GM23338 (cell line): Measurements from ENCODE around the gene SPATA31D1. TPM values are rescaled to one million over a fixed set of nuclear protein-coding genes. Genes with fewer than 3 reads are reported as not detected.

Experiments used
- ATAC-seq: fragments of 200-7000 bp; cut with Tn5 transposase; 3 replicates; pipeline ENCODE4 v1.9.1; 2020
- DNase-seq: peaks from one replicate; pipeline ENCODE4 v3.0.0-alpha.2; 2015; ENCODE audit warnings: low spot score
- H2AFZ ChIP-seq: fragments of 200-600 bp; sonication (generic); 2 replicates; pipeline ENCODE4 v1.8.0; 2016; ENCODE audit warnings: antibody characterized with exemption, mild to moderate bottlenecking, moderate library complexity
- H3F3A ChIP-seq: fragments of 200-600 bp; sonication (generic); replicated peaks from 2 replicates; pipeline ENCODE4 v1.8.0; 2017; ENCODE audit warnings: antibody characterized with exemption, mixed run types, low read depth
- H3K27ac ChIP-seq: fragments of 200-600 bp; sonication (generic); 2 replicates; pipeline ENCODE4 v1.6.1; 2016; ENCODE audit warnings: low read depth
- H3K27me3 ChIP-seq: fragments of 200-600 bp; sonication (generic); 2 replicates; pipeline ENCODE4 v1.8.0; 2016; ENCODE audit warnings: mild to moderate bottlenecking, mixed run types, moderate library complexity; ENCODE audit not compliant: insufficient read depth
- H3K36me3 ChIP-seq: fragments of 200-600 bp; sonication (generic); 2 replicates; pipeline ENCODE4 v1.8.0; 2016; ENCODE audit warnings: mild to moderate bottlenecking; ENCODE audit not compliant: insufficient read depth
- H3K4me1 ChIP-seq: fragments of 200-600 bp; sonication (generic); 2 replicates; pipeline ENCODE4 v1.8.0; 2016; ENCODE audit warnings: mild to moderate bottlenecking, moderate library complexity; ENCODE audit not compliant: insufficient read depth
- H3K4me2 ChIP-seq: fragments of 200-600 bp; sonication (generic); 2 replicates; pipeline ENCODE4 v1.7.1; 2017; ENCODE audit warnings: mixed run types
- H3K4me3 ChIP-seq: fragments of 200-600 bp; sonication (generic); 2 replicates; pipeline ENCODE4 v1.6.1; 2016; ENCODE audit warnings: mixed run types
- H3K79me2 ChIP-seq: fragments of 200-600 bp; sonication (generic); replicated peaks from 2 replicates; pipeline ENCODE4 v1.8.0; 2017; ENCODE audit warnings: mild to moderate bottlenecking; ENCODE audit not compliant: insufficient read depth
- H3K9me2 ChIP-seq: fragments of 200-600 bp; sonication (generic); 2 replicates; pipeline ENCODE4 v1.8.0; 2017; ENCODE audit not compliant: insufficient read depth
- H4K20me1 ChIP-seq: fragments of 200-600 bp; sonication (generic); replicated peaks from 2 replicates; pipeline ENCODE4 v1.8.0; 2017; ENCODE audit warnings: mild to moderate bottlenecking; ENCODE audit not compliant: insufficient read depth
- H3K27ac Mint-ChIP-seq: 2 replicates; pipeline ENCODE4 v1.8.0; 2020; ENCODE audit warnings: inconsistent platforms, mild to moderate bottlenecking, moderate library complexity, mixed read lengths
- H3K27me3 Mint-ChIP-seq: 3 replicates; pipeline ENCODE4 v1.8.0; 2022; ENCODE audit warnings: low read depth, mild to moderate bottlenecking, moderate library complexity, mixed read lengths, inconsistent platforms; ENCODE audit not compliant: insufficient read depth, poor library complexity
- H3K36me3 Mint-ChIP-seq: 3 replicates; pipeline ENCODE4 v1.8.0; 2021; ENCODE audit warnings: low read depth, mild to moderate bottlenecking, inconsistent platforms, moderate library complexity, mixed read lengths
- H3K4me1 Mint-ChIP-seq: 3 replicates; pipeline ENCODE4 v1.8.0; 2020; ENCODE audit warnings: mild to moderate bottlenecking, inconsistent platforms, mixed read lengths
- H3K4me3 Mint-ChIP-seq: 3 replicates; pipeline ENCODE4 v1.8.0; 2021; ENCODE audit warnings: moderate library complexity, mild to moderate bottlenecking, inconsistent platforms, mixed read lengths
- H3K9me3 Mint-ChIP-seq: 3 replicates; pipeline ENCODE4 v1.8.0; 2020; ENCODE audit warnings: moderate library complexity, mild to moderate bottlenecking, inconsistent platforms, mixed read lengths
- CREB1 ChIP-seq: fragments of 250-450 bp; sonication (Bioruptor Pico); IDR thresholded peaks from 2 replicates; pipeline ENCODE4 v1.5.0; 2020; ENCODE audit warnings: low read depth, mild to moderate bottlenecking, moderate library complexity
- CTCF ChIP-seq, 2 experiments: fragments of 200-600 bp in 1 of 2; sonication (generic) in 1 of 2; conservative IDR thresholded peaks; 2 replicates each; pipeline versions ENCODE4 v1.5.1 to v1.6.1; 2016 to 2017; ENCODE audit warnings: antibody characterized with exemption in 2 of 2, low read depth in 2 of 2, mild to moderate bottlenecking in 2 of 2, moderate library complexity in 1 of 2
- ETS1 ChIP-seq: IDR thresholded peaks from 2 replicates; pipeline ENCODE4 v1.6.1; 2016; ENCODE audit warnings: antibody characterized with exemption
- EZH2 ChIP-seq: fragments of 200-600 bp; sonication (generic); IDR thresholded peaks from one replicate; pipeline ENCODE4 v1.8.0; 2017; ENCODE audit warnings: antibody characterized with exemption, mild to moderate bottlenecking, low read depth; ENCODE audit not compliant: unreplicated experiment
- EZH2phosphoT487 ChIP-seq: fragments of 200-600 bp; sonication (generic); IDR thresholded peaks from one replicate; pipeline ENCODE4 v1.8.1; 2018; ENCODE audit warnings: antibody characterized with exemption; ENCODE audit not compliant: unreplicated experiment
- JUNB ChIP-seq: IDR thresholded peaks from one replicate; pipeline ENCODE4 v1.6.1; 2016; ENCODE audit warnings: antibody characterized with exemption; ENCODE audit not compliant: unreplicated experiment
- NANOG ChIP-seq: IDR thresholded peaks from 2 replicates; pipeline ENCODE4 v1.6.1; 2016; ENCODE audit warnings: antibody characterized with exemption, borderline replicate concordance
- POLR2AphosphoS5 ChIP-seq: IDR thresholded peaks from 2 replicates; pipeline ENCODE4 v1.6.1; 2016; ENCODE audit warnings: antibody characterized with exemption, low read depth
- REST ChIP-seq: IDR thresholded peaks from one replicate; pipeline ENCODE4 v1.6.1; 2018; ENCODE audit warnings: antibody characterized with exemption; ENCODE audit not compliant: unreplicated experiment
- STAT1 ChIP-seq: IDR thresholded peaks from one replicate; pipeline ENCODE4 v1.6.1; 2016; ENCODE audit warnings: antibody characterized with exemption; ENCODE audit not compliant: unreplicated experiment
- ZNF114 ChIP-seq: fragments of 250-450 bp; sonication (Bioruptor Pico); IDR thresholded peaks from 2 replicates; pipeline ENCODE4 v1.5.0; 2020; ENCODE audit warnings: mild to moderate bottlenecking, moderate library complexity
- ZNF331 ChIP-seq: fragments of 250-450 bp; sonication (Bioruptor Pico); IDR thresholded peaks from 2 replicates; pipeline ENCODE4 v1.5.0; 2020; ENCODE audit warnings: low read depth, mild to moderate bottlenecking, moderate library complexity
- polyA plus RNA-seq: library from polyadenylated mRNA; unstranded; fragments of >200 nt; fragmentation: Nextera tagmentation; extraction: Ambion mirVana; gene quantifications from 2 replicates; pipeline ENCODE4 v1.2.1, GENCODE V29; 2016
- total RNA-seq: library from RNA; depleted of rRNA; stranded (reverse); fragments of >200 nt; shearing (Covaris generic); gene quantifications from 2 replicates; pipeline ENCODE4 v1.2.3, GENCODE V29; 2014

The SPATA31D1 gene
- total and polyA plus RNA-seq, 2 experiments from 2014 or later: not detected

GRCh38 chr9:81979196-81979595, 9.4 kb upstream of the SPATA31D1 start (continued):
- TF ChIP-seq CTCF (conservative IDR thresholded peaks at IDR 0.05; ENCODE audit: low read depth in 2 of 2) (no peak), EZH2 (no peak), CREB1 (CRISPR knock-in tag) (no peak), EZH2phosphoT487 (no peak), ZNF331 (CRISPR knock-in tag) (no peak), STAT1 (no peak), NANOG (no peak), REST (no peak), ETS1 (no peak)

- H3K36me3 ChIP-seq: no peaks in the 10 kb centered on the region
- H3K27ac Mint-ChIP-seq: no peak overlapping the region; the same call in 1 of the 2 replicates
- H3K27me3 ChIP-seq: no peaks in the 10 kb centered on the region
- TF ChIP-seq REST (no peak), CREB1 (CRISPR knock-in tag) (no peak), ZNF331 (CRISPR knock-in tag) (no peak), STAT1 (no peak), CTCF (conservative IDR thresholded peaks at IDR 0.05; ENCODE audit: low read depth in 2 of 2) (no peak), ZNF114 (CRISPR knock-in tag) (no peak), EZH2phosphoT487 (no peak), NANOG (no peak), JUNB (no peak), POLR2AphosphoS5 (no peak), ETS1 (no peak)
These were observed 8.0 kb upstream of the SPATA31D1 start for GRCh38 chr9:81980568-81980967.

More at GRCh38 chr9:81980568-81980967, 8.0 kb upstream of the SPATA31D1 start:
- H3K9me3 Mint-ChIP-seq: no peaks in the 10 kb centered on the region
- DNase-seq (no peak), ATAC-seq (no peak)
- Histone ChIP-seq H2AFZ (no peak overlapping the region), H3K9me2 (no peaks in the 10 kb centered on the region), H3K4me3 (no peak overlapping the region), H3K4me2 (no peak overlapping the region), H3K27ac (no peak overlapping the region), H3K4me1 (no peaks in the 10 kb centered on the region), H3K79me2 (no peaks in the 10 kb centered on the region), H3F3A (no peaks in the 10 kb centered on the region), H4K20me1 (no peaks in the 10 kb centered on the region)
- H3K27me3 Mint-ChIP-seq: no peaks in the 10 kb centered on the region
- H3K36me3 Mint-ChIP-seq: no peaks in the 10 kb centered on the region
- H3K4me3 Mint-ChIP-seq: no peak overlapping the region
- H3K4me1 Mint-ChIP-seq: no peaks in the 10 kb centered on the region
